Measurements from ENCODE around the gene CEP112. TPM values are rescaled to one million over a fixed set of nuclear protein-coding genes. Genes with fewer than 3 reads are reported as not detected.
A peak's percentile ranks its signal among the peaks of the same experiment; 100 is the strongest.

The CEP112 gene
- total and polyA plus RNA-seq, 2 of the 13 experiments (the other 11 are each of a cell fraction or from before 2014, with no cell fraction given): 1.2 to 3.4 TPM

DNA sequence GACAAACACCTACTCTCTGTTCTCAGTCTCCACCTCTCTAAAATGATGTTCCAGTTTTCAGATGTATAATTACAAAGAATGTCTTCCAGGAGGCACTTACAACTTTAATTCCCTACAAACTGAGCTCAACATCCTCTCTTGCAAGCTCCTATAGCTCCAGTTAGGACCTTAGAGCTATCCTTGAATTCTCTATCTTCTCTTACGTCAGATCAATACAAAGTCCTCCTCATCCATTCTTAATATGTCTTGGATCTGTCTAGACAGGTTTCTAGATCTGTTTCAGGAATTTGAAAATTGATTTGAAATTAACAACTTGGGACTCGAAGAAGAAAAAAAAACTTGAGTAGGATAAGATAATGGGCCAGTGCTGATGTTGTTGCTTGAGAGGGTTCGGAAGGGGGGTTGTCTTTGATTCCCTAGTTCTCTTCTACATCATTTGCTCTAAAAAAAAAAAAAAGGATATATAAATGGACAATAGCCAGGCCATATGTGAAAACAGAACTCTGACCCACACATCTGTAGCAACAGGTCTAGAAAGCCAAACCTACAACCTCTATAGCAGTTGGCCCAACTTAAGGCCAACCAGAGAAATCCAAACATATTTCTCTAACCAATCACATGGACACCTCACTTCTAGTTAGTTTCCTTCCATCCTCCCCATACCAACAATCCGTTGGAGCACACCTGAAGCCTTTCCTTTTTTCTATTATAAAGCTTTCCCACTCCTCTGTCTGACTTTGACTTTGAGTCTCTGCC, 38.0 kb upstream of the CEP112 start (continued):
- TF ChIP-seq, protein P1, sequence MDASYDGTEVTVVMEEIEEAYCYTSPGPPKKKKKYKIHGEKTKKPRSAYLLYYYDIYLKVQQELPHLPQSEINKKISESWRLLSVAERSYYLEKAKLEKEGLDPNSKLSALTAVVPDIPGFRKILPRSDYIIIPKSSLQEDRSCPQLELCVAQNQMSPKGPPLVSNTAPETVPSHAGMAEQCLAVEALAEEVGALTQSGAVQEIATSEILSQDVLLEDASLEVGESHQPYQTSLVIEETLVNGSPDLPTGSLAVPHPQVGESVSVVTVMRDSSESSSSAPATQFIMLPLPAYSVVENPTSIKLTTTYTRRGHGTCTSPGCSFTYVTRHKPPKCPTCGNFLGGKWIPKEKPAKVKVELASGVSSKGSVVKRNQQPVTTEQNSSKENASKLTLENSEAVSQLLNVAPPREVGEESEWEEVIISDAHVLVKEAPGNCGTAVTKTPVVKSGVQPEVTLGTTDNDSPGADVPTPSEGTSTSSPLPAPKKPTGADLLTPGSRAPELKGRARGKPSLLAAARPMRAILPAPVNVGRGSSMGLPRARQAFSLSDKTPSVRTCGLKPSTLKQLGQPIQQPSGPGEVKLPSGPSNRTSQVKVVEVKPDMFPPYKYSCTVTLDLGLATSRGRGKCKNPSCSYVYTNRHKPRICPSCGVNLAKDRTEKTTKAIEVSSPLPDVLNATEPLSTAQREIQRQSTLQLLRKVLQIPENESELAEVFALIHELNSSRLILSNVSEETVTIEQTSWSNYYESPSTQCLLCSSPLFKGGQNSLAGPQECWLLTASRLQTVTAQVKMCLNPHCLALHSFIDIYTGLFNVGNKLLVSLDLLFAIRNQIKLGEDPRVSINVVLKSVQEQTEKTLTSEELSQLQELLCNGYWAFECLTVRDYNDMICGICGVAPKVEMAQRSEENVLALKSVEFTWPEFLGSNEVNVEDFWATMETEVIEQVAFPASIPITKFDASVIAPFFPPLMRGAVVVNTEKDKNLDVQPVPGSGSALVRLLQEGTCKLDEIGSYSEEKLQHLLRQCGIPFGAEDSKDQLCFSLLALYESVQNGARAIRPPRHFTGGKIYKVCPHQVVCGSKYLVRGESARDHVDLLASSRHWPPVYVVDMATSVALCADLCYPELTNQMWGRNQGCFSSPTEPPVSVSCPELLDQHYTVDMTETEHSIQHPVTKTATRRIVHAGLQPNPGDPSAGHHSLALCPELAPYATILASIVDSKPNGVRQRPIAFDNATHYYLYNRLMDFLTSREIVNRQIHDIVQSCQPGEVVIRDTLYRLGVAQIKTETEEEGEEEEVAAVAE (CRISPR knock-in tag; IDR thresholded peaks at IDR 0.05; ENCODE audit: borderline replicate concordance): peak; percentile 94
- TF ChIP-seq HOXA9 (CRISPR knock-in tag; IDR thresholded peaks at IDR 0.05; ENCODE audit: borderline replicate concordance) (no peak), NFIC (IDR thresholded peaks at IDR 0.05; ENCODE audit: low read length) (no peak; the same call in 1 of the 2 replicates), NFYB (CRISPR knock-in tag; IDR thresholded peaks at IDR 0.05) (peak; percentile 27; the same call in 1 of the 2 replicates), ZNF607 (CRISPR knock-in tag; IDR thresholded peaks at IDR 0.05; ENCODE audit: borderline replicate concordance) (0 out of 2 replicates have a peak, but pooled peaks have one; percentile 12), EZH2 (conservative IDR thresholded peaks at IDR 0.05; ENCODE audit: low read depth, low read length) (no peak), PITX1 (CRISPR knock-in tag; IDR thresholded peaks at IDR 0.05) (no peak), ZNF543 (CRISPR knock-in tag; IDR thresholded peaks at IDR 0.05) (no peak), CHD4 (IDR thresholded peaks at IDR 0.05; ENCODE audit: borderline replicate concordance, low read length) (0 out of 2 replicates have a peak, but pooled peaks have one; percentile 2), NFYC (CRISPR knock-in tag; IDR thresholded peaks at IDR 0.05) (0 out of 2 replicates have a peak, but pooled peaks have one; percentile 35), ZNF737 (CRISPR knock-in tag; IDR thresholded peaks at IDR 0.05; ENCODE audit: borderline replicate concordance) (no peak), ZSCAN9 (CRISPR knock-in tag; IDR thresholded peaks at IDR 0.05; ENCODE audit: borderline replicate concordance) (no peak), CCAR2 (optimal IDR thresholded peaks at IDR 0.05; ENCODE audit: low read depth, low read length) (no peak), BHLHE40 (IDR thresholded peaks at IDR 0.05; ENCODE audit: low read length) (no peak)
- TF ChIP-seq, protein P2, sequence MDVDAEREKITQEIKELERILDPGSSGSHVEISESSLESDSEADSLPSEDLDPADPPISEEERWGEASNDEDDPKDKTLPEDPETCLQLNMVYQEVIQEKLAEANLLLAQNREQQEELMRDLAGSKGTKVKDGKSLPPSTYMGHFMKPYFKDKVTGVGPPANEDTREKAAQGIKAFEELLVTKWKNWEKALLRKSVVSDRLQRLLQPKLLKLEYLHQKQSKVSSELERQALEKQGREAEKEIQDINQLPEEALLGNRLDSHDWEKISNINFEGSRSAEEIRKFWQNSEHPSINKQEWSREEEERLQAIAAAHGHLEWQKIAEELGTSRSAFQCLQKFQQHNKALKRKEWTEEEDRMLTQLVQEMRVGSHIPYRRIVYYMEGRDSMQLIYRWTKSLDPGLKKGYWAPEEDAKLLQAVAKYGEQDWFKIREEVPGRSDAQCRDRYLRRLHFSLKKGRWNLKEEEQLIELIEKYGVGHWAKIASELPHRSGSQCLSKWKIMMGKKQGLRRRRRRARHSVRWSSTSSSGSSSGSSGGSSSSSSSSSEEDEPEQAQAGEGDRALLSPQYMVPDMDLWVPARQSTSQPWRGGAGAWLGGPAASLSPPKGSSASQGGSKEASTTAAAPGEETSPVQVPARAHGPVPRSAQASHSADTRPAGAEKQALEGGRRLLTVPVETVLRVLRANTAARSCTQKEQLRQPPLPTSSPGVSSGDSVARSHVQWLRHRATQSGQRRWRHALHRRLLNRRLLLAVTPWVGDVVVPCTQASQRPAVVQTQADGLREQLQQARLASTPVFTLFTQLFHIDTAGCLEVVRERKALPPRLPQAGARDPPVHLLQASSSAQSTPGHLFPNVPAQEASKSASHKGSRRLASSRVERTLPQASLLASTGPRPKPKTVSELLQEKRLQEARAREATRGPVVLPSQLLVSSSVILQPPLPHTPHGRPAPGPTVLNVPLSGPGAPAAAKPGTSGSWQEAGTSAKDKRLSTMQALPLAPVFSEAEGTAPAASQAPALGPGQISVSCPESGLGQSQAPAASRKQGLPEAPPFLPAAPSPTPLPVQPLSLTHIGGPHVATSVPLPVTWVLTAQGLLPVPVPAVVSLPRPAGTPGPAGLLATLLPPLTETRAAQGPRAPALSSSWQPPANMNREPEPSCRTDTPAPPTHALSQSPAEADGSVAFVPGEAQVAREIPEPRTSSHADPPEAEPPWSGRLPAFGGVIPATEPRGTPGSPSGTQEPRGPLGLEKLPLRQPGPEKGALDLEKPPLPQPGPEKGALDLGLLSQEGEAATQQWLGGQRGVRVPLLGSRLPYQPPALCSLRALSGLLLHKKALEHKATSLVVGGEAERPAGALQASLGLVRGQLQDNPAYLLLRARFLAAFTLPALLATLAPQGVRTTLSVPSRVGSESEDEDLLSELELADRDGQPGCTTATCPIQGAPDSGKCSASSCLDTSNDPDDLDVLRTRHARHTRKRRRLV (CRISPR knock-in tag; IDR thresholded peaks at IDR 0.05): 0 out of 2 replicates have a peak, but pooled peaks have one; percentile 2
- TF ChIP-seq, protein P3, sequence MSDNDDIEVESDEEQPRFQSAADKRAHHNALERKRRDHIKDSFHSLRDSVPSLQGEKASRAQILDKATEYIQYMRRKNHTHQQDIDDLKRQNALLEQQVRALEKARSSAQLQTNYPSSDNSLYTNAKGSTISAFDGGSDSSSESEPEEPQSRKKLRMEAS (IDR thresholded peaks at IDR 0.05): 0 out of 2 replicates have a peak, but pooled peaks have one; percentile 28
- TF ChIP-seq, protein P4, sequence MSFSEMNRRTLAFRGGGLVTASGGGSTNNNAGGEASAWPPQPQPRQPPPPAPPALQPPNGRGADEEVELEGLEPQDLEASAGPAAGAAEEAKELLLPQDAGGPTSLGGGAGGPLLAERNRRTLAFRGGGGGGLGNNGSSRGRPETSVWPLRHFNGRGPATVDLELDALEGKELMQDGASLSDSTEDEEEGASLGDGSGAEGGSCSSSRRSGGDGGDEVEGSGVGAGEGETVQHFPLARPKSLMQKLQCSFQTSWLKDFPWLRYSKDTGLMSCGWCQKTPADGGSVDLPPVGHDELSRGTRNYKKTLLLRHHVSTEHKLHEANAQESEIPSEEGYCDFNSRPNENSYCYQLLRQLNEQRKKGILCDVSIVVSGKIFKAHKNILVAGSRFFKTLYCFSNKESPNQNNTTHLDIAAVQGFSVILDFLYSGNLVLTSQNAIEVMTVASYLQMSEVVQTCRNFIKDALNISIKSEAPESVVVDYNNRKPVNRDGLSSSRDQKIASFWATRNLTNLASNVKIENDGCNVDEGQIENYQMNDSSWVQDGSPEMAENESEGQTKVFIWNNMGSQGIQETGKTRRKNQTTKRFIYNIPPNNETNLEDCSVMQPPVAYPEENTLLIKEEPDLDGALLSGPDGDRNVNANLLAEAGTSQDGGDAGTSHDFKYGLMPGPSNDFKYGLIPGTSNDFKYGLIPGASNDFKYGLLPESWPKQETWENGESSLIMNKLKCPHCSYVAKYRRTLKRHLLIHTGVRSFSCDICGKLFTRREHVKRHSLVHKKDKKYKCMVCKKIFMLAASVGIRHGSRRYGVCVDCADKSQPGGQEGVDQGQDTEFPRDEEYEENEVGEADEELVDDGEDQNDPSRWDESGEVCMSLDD (CRISPR knock-in tag; IDR thresholded peaks at IDR 0.05; ENCODE audit: borderline replicate concordance): no peak

Data from HepG2 (cell line).